Urinary bladder (tissue), 4 donors: Measurements from ENCODE around the gene PROX2. TPM values are rescaled to one million over a fixed set of nuclear protein-coding genes. Genes with fewer than 3 reads are reported as not detected.

Source experiments
- DNase-seq: peaks from one replicate; pipeline ENCODE4 v3.0.0-alpha.2; 2015; ENCODE audit errors: extremely low spot score
- H3K27ac ChIP-seq: one replicate; pipeline ENCODE4 v1.5.1; 2013; ENCODE audit warnings: low read depth, mild to moderate bottlenecking, moderate library complexity
- H3K36me3 ChIP-seq: one replicate; pipeline ENCODE4 v1.6.1; 2013; ENCODE audit warnings: mild to moderate bottlenecking, moderate library complexity; ENCODE audit not compliant: insufficient read depth
- H3K4me1 ChIP-seq: one replicate; pipeline ENCODE4 v1.6.1; 2013; ENCODE audit warnings: mild to moderate bottlenecking, moderate library complexity; ENCODE audit not compliant: insufficient read depth
- H3K4me3 ChIP-seq: one replicate; pipeline ENCODE4 v1.5.1; 2013; ENCODE audit warnings: low read depth, low read length
- WGBS: extraction: QIAGEN DNeasy Blood & Tissue Kit; methylation state at CpG from one replicate; pipeline ENCODE4 v1.1.7; 2013; 5-methylcytosine and 5-hydroxymethylcytosine counted together
- polyA plus RNA-seq: library from polyadenylated mRNA; stranded (reverse); fragments of 200-250 nt; gene quantifications from one replicate; pipeline ENCODE4 v1.2.3, GENCODE V29; 2013
- total RNA-seq: library from RNA; depleted of rRNA; stranded (reverse); fragments of >200 nt; gene quantifications from one replicate; pipeline ENCODE4 v1.2.3, GENCODE V29; 2014
- donor health status: healthy with polysubstance abuse.
- donor health status: healthy.

The PROX2 gene
- total and polyA plus RNA-seq, 2 donors: not detected

GRCh38 chr14:74904635-74905503 lies 28.9 kb upstream of the PROX2 start:
- no peak for DNase-seq
- peaks cover 10% of the 10 kb centered on the region for H3K36me3 ChIP-seq

GRCh38 chr14:74902941-74903705 lies 27.2 kb upstream of the PROX2 start:
- no peak for DNase-seq
- 68% methylated on average over 10 of the region's 10 CpGs for WGBS
- H3K4me1 ChIP-seq: no peaks in the 10 kb centered on the region
- peaks cover 14% of the 10 kb centered on the region for H3K36me3 ChIP-seq
- H3K27ac ChIP-seq: no peak overlapping the region
- H3K4me3 ChIP-seq: no peak overlapping the region

More at GRCh38 chr14:74904635-74905503, 28.9 kb upstream of the PROX2 start:
- Histone ChIP-seq H3K4me1 (no peaks in the 10 kb centered on the region), H3K4me3 (no peak overlapping the region), H3K27ac (no peak overlapping the region)
- WGBS: 78% methylated on average over 6 of the region's 6 CpGs

DNA sequence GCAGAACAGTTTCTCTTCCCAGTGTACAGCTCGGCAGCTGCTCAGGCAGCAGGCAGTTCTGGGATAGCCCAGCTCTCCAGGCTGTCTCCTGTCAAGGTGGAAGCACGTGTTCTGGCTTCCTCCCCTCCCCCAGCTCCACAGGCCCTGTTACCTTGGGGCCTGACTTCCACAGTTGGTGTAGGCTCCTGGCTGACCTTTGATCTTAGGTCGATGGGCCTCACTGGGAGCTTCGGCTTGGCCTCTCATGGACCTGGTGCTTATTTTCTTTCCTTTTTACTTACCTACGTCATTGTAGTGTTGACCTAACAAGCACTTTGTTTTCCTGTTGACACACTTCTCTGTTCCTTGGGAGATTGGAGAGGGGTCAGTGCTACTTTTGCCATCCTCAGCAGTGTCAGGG lies 22.7 kb upstream of the PROX2 start:
- WGBS: 84% methylated on average over 5 of the region's 5 CpGs
- H3K36me3 ChIP-seq: peaks cover 17% of the 10 kb centered on the region
- no peak for DNase-seq

GRCh38 chr14:74898083-74898482 lies 22.1 kb upstream of the PROX2 start:
- Histone ChIP-seq H3K4me1 (no peaks in the 10 kb centered on the region), H3K27ac (no peak overlapping the region), H3K4me3 (no peak overlapping the region), H3K36me3 (peaks cover 21% of the 10 kb centered on the region)
- 92% methylated on average over 2 of the region's 2 CpGs for WGBS
- no peak for DNase-seq

More for the DNA sequence above, 22.7 kb upstream of the PROX2 start:
- H3K4me3 ChIP-seq: no peak overlapping the region
- H3K27ac ChIP-seq: no peak overlapping the region
- H3K4me1 ChIP-seq: no peaks in the 10 kb centered on the region

DNA sequence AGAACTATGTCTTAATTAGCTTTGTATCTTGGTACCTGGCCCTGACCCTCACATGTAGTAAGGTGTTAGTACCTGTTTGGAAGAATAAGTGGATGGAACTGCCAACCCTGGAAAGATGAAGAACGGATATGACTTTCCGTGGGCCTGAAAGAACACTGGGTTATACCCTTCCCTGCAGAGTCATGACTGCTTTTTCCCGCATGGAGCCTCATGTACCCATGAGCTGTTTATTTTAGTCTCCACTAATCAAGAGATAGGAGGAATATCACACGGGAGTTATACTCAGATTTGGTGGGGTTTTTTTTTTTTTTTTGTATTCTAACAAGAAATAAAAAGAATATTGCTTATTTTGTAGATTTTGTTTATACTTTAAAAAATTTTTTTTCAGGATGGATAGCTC lies 21.7 kb upstream of the PROX2 start:
- Histone ChIP-seq H3K4me1 (no peaks in the 10 kb centered on the region), H3K36me3 (peaks cover 20% of the 10 kb centered on the region), H3K27ac (no peak overlapping the region), H3K4me3 (no peak overlapping the region)
- 82% methylated on average over 4 of the region's 4 CpGs for WGBS
- DNase-seq: no peak

- peaks cover 19% of the 10 kb centered on the region for H3K36me3 ChIP-seq
- no peaks in the 10 kb centered on the region for H3K4me1 ChIP-seq
- WGBS: 95% methylated on average over 3 of the region's 3 CpGs
- no peak overlapping the region for H3K4me3 ChIP-seq
- no peak for DNase-seq
- no peak overlapping the region for H3K27ac ChIP-seq
Measured at GRCh38 chr14:74896400-74896799, 20.5 kb upstream of the PROX2 start.

GRCh38 chr14:74893614-74894091 lies 17.7 kb upstream of the PROX2 start:
- no peak overlapping the region for H3K4me3 ChIP-seq
- 82% methylated on average over 4 of the region's 4 CpGs for WGBS
- no peak overlapping the region for H3K27ac ChIP-seq
- DNase-seq: no peak
- H3K36me3 ChIP-seq: peaks cover 22% of the 10 kb centered on the region
- H3K4me1 ChIP-seq: no peaks in the 10 kb centered on the region

DNA sequence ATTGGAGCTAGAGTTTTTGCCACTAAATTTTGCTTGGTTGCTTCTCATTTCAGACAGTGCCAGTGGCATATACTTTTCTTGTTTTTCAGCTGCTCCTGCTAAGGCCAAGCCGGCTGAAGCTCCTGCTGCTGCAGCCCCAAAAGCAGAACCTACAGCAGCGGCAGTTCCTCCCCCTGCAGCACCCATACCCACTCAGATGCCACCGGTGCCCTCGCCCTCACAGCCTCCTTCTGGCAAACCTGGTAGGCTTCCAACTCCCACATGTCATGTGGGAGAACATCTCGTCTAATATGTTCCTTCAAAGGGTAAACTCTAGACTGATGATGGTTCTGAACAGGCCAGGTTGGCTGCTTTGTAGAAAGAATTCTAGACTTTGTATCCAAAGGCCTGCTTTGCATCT lies 16.8 kb upstream of the PROX2 start:
- H3K27ac ChIP-seq: no peak overlapping the region
- H3K4me1 ChIP-seq: no peaks in the 10 kb centered on the region
- peaks cover 17% of the 10 kb centered on the region for H3K36me3 ChIP-seq
- 79% methylated on average over 5 of the region's 5 CpGs for WGBS
- DNase-seq: no peak
- no peak overlapping the region for H3K4me3 ChIP-seq

DNA sequence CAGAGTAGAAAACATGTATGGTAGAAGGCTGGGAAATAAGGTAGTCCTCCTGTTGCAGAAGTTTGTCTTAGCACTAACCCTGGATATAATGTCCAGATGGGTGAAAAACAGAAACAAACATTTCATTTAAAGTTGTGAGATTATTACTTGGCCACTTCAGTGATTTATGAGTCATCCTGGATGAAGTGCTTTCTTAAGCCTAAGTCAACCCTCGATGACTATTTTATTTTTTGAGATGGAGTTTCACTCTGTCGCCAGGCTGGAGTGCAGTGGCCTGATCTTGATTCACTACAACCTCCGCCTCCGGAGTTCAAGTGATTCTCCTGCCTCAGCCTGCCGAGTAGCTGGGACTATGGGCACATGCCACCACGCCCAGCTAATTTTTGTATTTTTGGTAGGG lies 15.9 kb upstream of the PROX2 start:
- WGBS: 89% methylated on average over 6 of the region's 6 CpGs
- peaks cover 17% of the 10 kb centered on the region for H3K36me3 ChIP-seq
- DNase-seq: no peak

DNA sequence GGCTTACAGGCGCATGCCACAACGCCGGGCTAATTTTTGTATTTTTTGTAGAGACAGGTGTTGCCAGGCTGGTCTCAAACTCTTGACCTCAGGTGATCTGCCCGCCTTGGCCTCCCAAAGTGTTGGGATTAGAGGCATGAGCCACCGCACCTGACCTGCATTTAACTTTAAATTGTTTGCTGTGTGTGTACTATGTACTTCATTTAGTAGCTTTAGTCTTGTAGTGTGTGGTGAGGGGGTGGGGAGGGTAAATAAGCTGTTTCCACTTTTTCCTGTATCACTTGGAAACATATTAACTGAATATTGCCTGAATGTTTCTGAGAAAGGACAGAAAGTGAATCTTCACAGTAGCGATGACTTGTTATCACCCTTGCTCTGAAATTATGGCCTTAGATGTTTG lies 14.3 kb upstream of the PROX2 start:
- no peak for DNase-seq
- Histone ChIP-seq H3K4me3 (no peak overlapping the region), H3K36me3 (peaks cover 17% of the 10 kb centered on the region), H3K4me1 (no peaks in the 10 kb centered on the region), H3K27ac (no peak overlapping the region)
- 96% methylated on average over 6 of the region's 6 CpGs for WGBS

More for the DNA sequence above, 15.9 kb upstream of the PROX2 start:
- no peak overlapping the region for H3K4me3 ChIP-seq
- H3K4me1 ChIP-seq: no peaks in the 10 kb centered on the region
- no peak overlapping the region for H3K27ac ChIP-seq

- no peak for DNase-seq
- H3K4me1 ChIP-seq: peaks cover 2% of the 10 kb centered on the region
Measured at GRCh38 chr14:74888164-74889158, 12.5 kb upstream of the PROX2 start.

DNA sequence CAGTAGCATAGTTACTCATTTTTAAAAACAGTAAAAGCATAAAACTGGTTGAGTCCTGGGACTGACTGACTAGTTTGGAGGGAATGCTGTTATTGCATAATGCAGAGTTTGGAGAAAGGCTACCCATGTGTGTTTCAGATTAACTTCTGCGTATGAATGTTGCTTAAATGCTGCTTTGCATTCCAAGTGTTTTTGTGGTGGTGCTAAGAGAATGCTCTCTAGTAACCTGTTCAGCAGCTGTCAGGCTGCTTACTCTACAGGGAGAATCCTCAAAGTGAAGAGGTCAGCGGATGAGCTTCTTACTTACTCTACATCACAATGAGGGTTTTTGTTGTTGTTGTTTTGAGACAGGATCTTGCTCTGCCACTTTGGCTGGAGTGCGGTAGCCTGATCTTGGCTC lies 10.1 kb upstream of the PROX2 start:
- WGBS: 57% methylated on average over 3 of the region's 3 CpGs
- peaks cover 2% of the 10 kb centered on the region for H3K4me1 ChIP-seq
- H3K36me3 ChIP-seq: peaks cover 7% of the 10 kb centered on the region
- no peak overlapping the region for H3K27ac ChIP-seq
- no peak for DNase-seq
- no peak overlapping the region for H3K4me3 ChIP-seq

More at GRCh38 chr14:74888164-74889158, 12.5 kb upstream of the PROX2 start:
- Histone ChIP-seq H3K27ac (no peak overlapping the region), H3K36me3 (peaks cover 14% of the 10 kb centered on the region), H3K4me3 (no peak overlapping the region)
- WGBS: 62% methylated on average over 12 of the region's 12 CpGs
